Neuronal stem cell (in vitro differentiated cells): ENCODE measurements around the gene DCP1B.

Source experiments
- DNase-seq: peaks from one replicate; pipeline ENCODE4 v3.0.0-alpha.2; 2013; ENCODE audit warnings: low spot score
- H2AFZ ChIP-seq: one replicate; pipeline ENCODE4 v1.6.1; 2013; ENCODE audit warnings: mild to moderate bottlenecking, low read length, inconsistent platforms
- H2AK5ac ChIP-seq: 2 replicates; pipeline ENCODE4 v1.6.1; 2013; ENCODE audit warnings: low read depth, mild to moderate bottlenecking, inconsistent platforms, low read length, moderate library complexity, mixed read lengths
- H2BK120ac ChIP-seq: 2 replicates; pipeline ENCODE4 v1.6.1; 2013; ENCODE audit warnings: low read depth, mild to moderate bottlenecking, inconsistent platforms, low read length, moderate library complexity, mixed read lengths
- H2BK12ac ChIP-seq: one replicate; pipeline ENCODE4 v1.6.1; 2013; ENCODE audit warnings: low read length, inconsistent platforms
- H2BK15ac ChIP-seq: 2 replicates; pipeline ENCODE4 v1.6.1; 2013; ENCODE audit warnings: mild to moderate bottlenecking, low read length, inconsistent platforms, mixed read lengths
- H2BK5ac ChIP-seq: one replicate; pipeline ENCODE4 v1.6.1; 2013; ENCODE audit warnings: inconsistent platforms, mild to moderate bottlenecking, low read length, moderate library complexity
- H3K14ac ChIP-seq: one replicate; pipeline ENCODE4 v1.6.1; 2013; ENCODE audit warnings: low read length, inconsistent platforms
- H3K18ac ChIP-seq: 2 replicates; pipeline ENCODE4 v1.6.1; 2013; ENCODE audit warnings: low read length, inconsistent platforms
- H3K23ac ChIP-seq: 2 replicates; pipeline ENCODE4 v1.6.1; 2013; ENCODE audit warnings: low read depth, mild to moderate bottlenecking, mixed read lengths, low read length, inconsistent platforms; ENCODE audit not compliant: poor library complexity
- H3K27ac ChIP-seq: replicated peaks from 3 replicates; pipeline ENCODE4 v1.5.1; 2013; ENCODE audit warnings: low read length, inconsistent platforms
- H3K27me3 ChIP-seq, 3 experiments: 2 replicates each; pipeline ENCODE4 v1.6.1; 2013; ENCODE audit warnings: low read length in 3 of 3, mild to moderate bottlenecking in 2 of 3, inconsistent platforms in 1 of 3, low read depth in 1 of 3, mixed read lengths in 1 of 3, moderate library complexity in 1 of 3; ENCODE audit not compliant: control insufficient read depth in 3 of 3, insufficient read depth in 3 of 3
- H3K36me3 ChIP-seq, 2 donors: replicated peaks in 1 of 2; 2 replicates each; pipeline ENCODE4 v1.6.1; 2013; ENCODE audit warnings: low read length in 2 of 2; ENCODE audit not compliant: control insufficient read depth in 2 of 2, insufficient read depth in 2 of 2
- H3K4ac ChIP-seq: 2 replicates; pipeline ENCODE4 v1.6.1; 2013; ENCODE audit warnings: inconsistent platforms, mild to moderate bottlenecking, low read length, moderate library complexity
- H3K4me1 ChIP-seq, 2 donors: 1 replicate in 1 of 2; 2 replicates in 1 of 2; pipeline ENCODE4 v1.6.1; 2013; ENCODE audit warnings: low read length in 2 of 2, low read depth in 1 of 2; ENCODE audit not compliant: control insufficient read depth in 2 of 2, insufficient read depth in 1 of 2
- H3K4me2 ChIP-seq: one replicate; pipeline ENCODE4 v1.6.1; 2013; ENCODE audit warnings: mild to moderate bottlenecking, low read length, inconsistent platforms; ENCODE audit not compliant: insufficient read depth, poor library complexity, severe bottlenecking
- H3K4me3 ChIP-seq, 2 donors: 2 replicates each; pipeline ENCODE4 v1.5.1; 2013; ENCODE audit warnings: low read length in 2 of 2, mild to moderate bottlenecking in 2 of 2, inconsistent platforms in 1 of 2, moderate library complexity in 1 of 2
- H3K79me1 ChIP-seq: one replicate; pipeline ENCODE4 v1.6.1; 2013; ENCODE audit warnings: low read depth, mild to moderate bottlenecking, inconsistent platforms, low read length, moderate library complexity
- H3K9ac ChIP-seq: one replicate; pipeline ENCODE4 v1.6.1; 2013; ENCODE audit warnings: mild to moderate bottlenecking, low read depth, low read length, inconsistent platforms; ENCODE audit not compliant: poor library complexity
- H3K9me3 ChIP-seq, 2 donors: replicated peaks in 1 of 2; 2 replicates each; pipeline versions ENCODE3 to v1.6.1; 2013; ENCODE audit warnings: low read length in 2 of 2, mild to moderate bottlenecking in 2 of 2, inconsistent platforms in 1 of 2, low read depth in 1 of 2, mixed read lengths in 1 of 2, moderate library complexity in 1 of 2; ENCODE audit not compliant: control insufficient read depth in 2 of 2, insufficient read depth in 1 of 2
- H4K8ac ChIP-seq: one replicate; pipeline ENCODE4 v1.6.1; 2013; ENCODE audit warnings: low read depth, mild to moderate bottlenecking, inconsistent platforms, low read length, moderate library complexity
- H4K91ac ChIP-seq: one replicate; pipeline ENCODE4 v1.6.1; 2013; ENCODE audit warnings: low read length, low read depth, mild to moderate bottlenecking, inconsistent platforms; ENCODE audit not compliant: poor library complexity
- WGBS, 2 donors: extraction: QIAGEN DNeasy Blood & Tissue Kit; methylation state at CpG; one replicate each; pipeline ENCODE4 v1.1.7; 2013; ENCODE audit warnings: missing lambda C conversion rate in 2 of 2, mixed read lengths in 1 of 2; ENCODE audit not compliant: insufficient read length in 2 of 2, insufficient replicate concordance in 1 of 2; ENCODE audit errors: extremely low coverage in 2 of 2; 5-methylcytosine and 5-hydroxymethylcytosine counted together

The DCP1B gene

DNA sequence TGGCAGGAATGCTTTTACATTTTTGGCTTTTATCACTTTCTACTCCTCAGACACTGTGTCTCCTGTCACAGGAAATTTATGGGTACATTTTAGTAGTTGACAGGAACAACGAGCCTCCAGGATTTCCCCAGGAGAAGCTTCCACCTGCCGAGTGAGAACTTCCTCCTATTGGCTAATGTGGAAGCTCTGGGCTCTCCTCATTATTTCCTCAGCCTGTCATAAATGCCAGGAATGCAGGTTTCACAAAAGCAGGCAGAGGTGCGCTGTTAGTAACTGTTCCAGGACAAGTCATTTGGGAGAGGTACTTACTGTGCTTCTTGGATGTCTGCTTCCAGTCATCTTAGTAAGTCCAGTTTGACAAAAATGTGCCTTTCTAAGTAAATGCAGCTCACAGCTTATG lies 19.1 kb upstream of the DCP1B start:
- no peak overlapping the region for H2AK5ac ChIP-seq
- no peak overlapping the region for H4K8ac ChIP-seq
- no peak overlapping the region for H2BK5ac ChIP-seq
- no peak overlapping the region for H3K23ac ChIP-seq
- peaks cover 0 to 2% of the 10 kb centered on the region in 2 donors for H3K4me1 ChIP-seq
- H3K4me3 ChIP-seq = no peak overlapping the region
- H3K27me3 ChIP-seq = peaks cover 0 to 61% (median 0%) of the 10 kb centered on the region in 3 experiments
- WGBS, 2 donors = no CpG with 5 or more reads among the region's 3 CpGs
- no peak for DNase-seq
- no peak overlapping the region for H3K4me2 ChIP-seq
- no peaks in the 10 kb centered on the region for H3K36me3 ChIP-seq
- no peak overlapping the region for H2BK12ac ChIP-seq
- no peak overlapping the region for H3K9ac ChIP-seq
- no peak overlapping the region for H2BK15ac ChIP-seq
- no peak overlapping the region for H3K18ac ChIP-seq
- H2AFZ ChIP-seq = no peak overlapping the region
- no peak overlapping the region for H3K14ac ChIP-seq
- no peaks in the 10 kb centered on the region for H3K79me1 ChIP-seq
- no peak overlapping the region for H4K91ac ChIP-seq
- no peak overlapping the region for H3K4ac ChIP-seq
- H2BK120ac ChIP-seq = no peak overlapping the region
- peaks cover 0 to 2% of the 10 kb centered on the region in 2 donors for H3K9me3 ChIP-seq
- H3K27ac ChIP-seq = no peak overlapping the region

GRCh38 chr12:2020511-2020910 lies 16.3 kb upstream of the DCP1B start:
- DNase-seq = no peak
- no CpG with 5 or more reads among the region's 3 CpGs for WGBS, 2 donors

DNA sequence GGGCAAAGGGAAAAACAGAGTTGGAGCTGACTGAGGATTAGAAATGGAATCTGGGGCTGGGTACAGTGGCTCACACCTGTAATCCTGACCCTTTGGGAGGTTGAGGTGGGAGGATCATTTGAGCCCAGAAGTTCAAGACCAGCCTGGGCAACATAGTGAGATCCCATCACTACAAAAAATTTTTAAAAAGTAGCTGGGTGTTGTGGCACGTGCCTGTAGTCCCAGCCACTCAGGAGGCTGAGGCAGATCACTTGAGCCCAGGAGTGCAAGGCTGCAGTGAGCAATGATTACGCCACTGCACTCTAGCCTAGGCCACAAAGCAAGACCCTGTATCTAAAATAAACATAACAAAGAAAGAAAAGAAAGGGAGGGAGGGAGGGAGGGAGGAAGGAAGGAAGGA lies 14.9 kb upstream of the DCP1B start:
- Histone ChIP-seq H3K4ac (no peak overlapping the region), H3K4me3 (no peak overlapping the region)
- no CpG with 5 or more reads among the region's 2 CpGs for WGBS, 2 donors

More at GRCh38 chr12:2020511-2020910, 16.3 kb upstream of the DCP1B start:
- H3K9ac ChIP-seq = no peak overlapping the region
- H2BK5ac ChIP-seq = no peak overlapping the region
- no peak overlapping the region for H3K27ac ChIP-seq
- H3K36me3 ChIP-seq = no peaks in the 10 kb centered on the region
- H3K4ac ChIP-seq = no peak overlapping the region
- no peak overlapping the region for H3K23ac ChIP-seq
- H3K79me1 ChIP-seq = no peaks in the 10 kb centered on the region
- no peak overlapping the region for H4K91ac ChIP-seq
- no peak overlapping the region for H3K14ac ChIP-seq
- H3K9me3 ChIP-seq = peaks cover 0 to 2% of the 10 kb centered on the region in 2 donors
- no peak overlapping the region for H2BK12ac ChIP-seq
- H3K18ac ChIP-seq = no peak overlapping the region
- H2BK120ac ChIP-seq = no peak overlapping the region
- H2BK15ac ChIP-seq = no peak overlapping the region
- no peak overlapping the region for H4K8ac ChIP-seq
- H2AFZ ChIP-seq = no peak overlapping the region
- peaks cover 0 to 37% (median 0%) of the 10 kb centered on the region in 3 experiments for H3K27me3 ChIP-seq
- H3K4me3 ChIP-seq = no peak overlapping the region
- no peak overlapping the region for H2AK5ac ChIP-seq
- peaks cover 6 to 7% of the 10 kb centered on the region in 2 donors for H3K4me1 ChIP-seq
- no peak overlapping the region for H3K4me2 ChIP-seq

DNA sequence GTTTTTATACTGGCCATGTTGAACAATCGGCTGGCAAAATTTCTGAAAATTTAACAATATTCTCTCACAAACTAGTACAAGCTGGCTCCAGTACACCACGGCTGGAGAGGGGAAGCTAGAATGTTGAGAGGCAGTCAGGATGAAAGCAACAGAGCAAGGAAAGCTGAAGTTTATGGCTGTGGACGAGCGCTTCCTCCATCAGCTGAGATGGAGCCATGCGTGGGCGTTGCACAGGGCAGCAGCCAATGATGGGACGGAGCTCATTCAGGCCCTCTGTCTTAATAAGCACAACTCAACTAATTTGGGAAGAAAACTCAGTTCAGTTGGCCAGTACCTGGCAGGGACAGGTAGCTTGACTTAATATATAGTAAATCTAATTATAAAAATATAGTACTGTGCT lies 14.1 kb upstream of the DCP1B start:
- H3K9ac ChIP-seq = no peak overlapping the region
- H2BK15ac ChIP-seq = no peak overlapping the region
- H2BK120ac ChIP-seq = no peak overlapping the region
- no peaks in the 10 kb centered on the region for H3K79me1 ChIP-seq
- no peak overlapping the region for H2BK12ac ChIP-seq
- no peak overlapping the region for H3K23ac ChIP-seq
- peaks cover 0 to 18% (median 0%) of the 10 kb centered on the region in 3 experiments for H3K27me3 ChIP-seq
- H3K4me3 ChIP-seq = no peak overlapping the region
- H3K18ac ChIP-seq = no peak overlapping the region
- no peak for DNase-seq
- H4K91ac ChIP-seq = no peak overlapping the region
- no CpG with 5 or more reads among the region's 7 CpGs for WGBS, 2 donors
- no peak overlapping the region for H2AK5ac ChIP-seq
- H3K4me1 ChIP-seq = peaks cover 6 to 17% of the 10 kb centered on the region in 2 donors
- no peak overlapping the region for H4K8ac ChIP-seq
- no peak overlapping the region for H2AFZ ChIP-seq
- peaks cover 0 to 2% of the 10 kb centered on the region in 2 donors for H3K9me3 ChIP-seq
- H3K14ac ChIP-seq = no peak overlapping the region
- H3K4ac ChIP-seq = no peak overlapping the region
- no peak overlapping the region for H2BK5ac ChIP-seq
- H3K27ac ChIP-seq = no peak overlapping the region
- H3K4me2 ChIP-seq = no peak overlapping the region
- H3K36me3 ChIP-seq = no peaks in the 10 kb centered on the region

More for the DNA sequence above, 14.9 kb upstream of the DCP1B start:
- Histone ChIP-seq H2BK5ac (no peak overlapping the region), H3K4me2 (no peak overlapping the region), H3K9ac (no peak overlapping the region), H4K8ac (no peak overlapping the region), H4K91ac (no peak overlapping the region), H3K79me1 (no peaks in the 10 kb centered on the region), H2BK15ac (no peak overlapping the region), H3K18ac (no peak overlapping the region), H3K27ac (no peak overlapping the region), H2AK5ac (no peak overlapping the region), H2BK120ac (no peak overlapping the region), H3K36me3 (no peaks in the 10 kb centered on the region), H2AFZ (no peak overlapping the region), H3K4me1 (peaks cover 6 to 10% of the 10 kb centered on the region in 2 donors), H3K14ac (no peak overlapping the region), H3K27me3 (peaks cover 0 to 24% (median 0%) of the 10 kb centered on the region in 3 experiments), H3K23ac (no peak overlapping the region), H2BK12ac (no peak overlapping the region), H3K9me3 (peaks cover 0 to 2% of the 10 kb centered on the region in 2 donors)
- DNase-seq = no peak
